Keratinocyte (primary cell): Measurements from ENCODE around the gene PALD1. TPM values are rescaled to one million over a fixed set of nuclear protein-coding genes. Genes with fewer than 3 reads are reported as not detected.

ENCODE experiments used
- DNase-seq: peaks from one replicate; pipeline ENCODE4 v3.0.0-alpha.2; 2011; ENCODE audit warnings: low read depth, missing footprints, low spot score
- FAIRE-seq: peaks from 2 replicates; lab custom pipeline; 2011; peaks lifted over from hg19 to GRCh38; lab: Jason Lieb, UNC
- H2AFZ ChIP-seq: 2 replicates; pipeline ENCODE4 v1.6.0; 2012; ENCODE audit warnings: low read length, control low read depth, inconsistent platforms; ENCODE audit not compliant: control insufficient read depth
- H3K27ac ChIP-seq: 2 replicates; pipeline ENCODE4 v1.5.1; 2011; ENCODE audit warnings: low read length; ENCODE audit not compliant: control insufficient read depth, insufficient read depth
- H3K27me3 ChIP-seq: 3 replicates; pipeline ENCODE4 v1.6.0; 2011; ENCODE audit warnings: low read length; ENCODE audit not compliant: control insufficient read depth, insufficient read depth; ENCODE audit errors: extremely low read depth
- H3K36me3 ChIP-seq, 2 experiments: 2 replicates in 1 of 2; 3 replicates in 1 of 2; pipeline ENCODE4 v1.5.1; 2011; ENCODE audit warnings: low read length in 2 of 2, mild to moderate bottlenecking in 1 of 2; ENCODE audit not compliant: control insufficient read depth in 2 of 2, insufficient read depth in 2 of 2; ENCODE audit errors: extremely low read depth in 1 of 2
- H3K4me1 ChIP-seq: 3 replicates; pipeline ENCODE4 v1.5.1; 2011; ENCODE audit warnings: low read length; ENCODE audit not compliant: control insufficient read depth, insufficient read depth; ENCODE audit errors: extremely low read depth
- H3K4me2 ChIP-seq: 3 replicates; pipeline ENCODE4 v1.6.0; 2011; ENCODE audit warnings: low read depth, low read length; ENCODE audit not compliant: control insufficient read depth, insufficient read depth; ENCODE audit errors: extremely low read depth
- H3K4me3 ChIP-seq, 3 experiments: fragments of 200-600 bp in 1 of 3; sonication (generic) in 1 of 3; 2 replicates in 2 of 3; 3 replicates in 1 of 3; pipeline ENCODE4 v1.5.1; 2011 to 2016; ENCODE audit warnings: low read length in 3 of 3, mild to moderate bottlenecking in 3 of 3, control low read depth in 2 of 3, inconsistent platforms in 1 of 3, low read depth in 1 of 3, mixed read lengths in 1 of 3, mixed run types in 1 of 3, moderate library complexity in 1 of 3; ENCODE audit not compliant: control insufficient read depth in 2 of 3, insufficient read depth in 2 of 3; ENCODE audit errors: extremely low read depth in 1 of 3
- H3K79me2 ChIP-seq: 2 replicates; pipeline ENCODE4 v1.6.0; 2012; ENCODE audit warnings: low read length; ENCODE audit not compliant: control insufficient read depth, insufficient read depth
- H3K9ac ChIP-seq: 3 replicates; pipeline ENCODE4 v1.6.0; 2011; ENCODE audit warnings: low read length; ENCODE audit not compliant: control insufficient read depth, insufficient read depth; ENCODE audit errors: extremely low read depth
- H3K9me1 ChIP-seq: 3 replicates; pipeline ENCODE4 v1.6.0; 2011; ENCODE audit warnings: low read length; ENCODE audit not compliant: control insufficient read depth, insufficient read depth; ENCODE audit errors: extremely low read depth
- H3K9me3 ChIP-seq: 2 replicates; pipeline ENCODE4 v1.5.1; 2012; ENCODE audit warnings: low read depth, low read length; ENCODE audit not compliant: control insufficient read depth
- H4K20me1 ChIP-seq: 3 replicates; pipeline ENCODE4 v1.6.0; 2011; ENCODE audit warnings: low read length; ENCODE audit not compliant: control insufficient read depth, insufficient read depth; ENCODE audit errors: extremely low read depth
- CTCF ChIP-seq, 3 experiments: IDR thresholded peaks in 1 of 3; conservative IDR thresholded peaks in 1 of 3; optimal IDR thresholded peaks in 1 of 3; 2 replicates in 2 of 3; 3 replicates in 1 of 3; pipeline versions ENCODE3 to v1.5.1; 2011; ENCODE audit warnings: low read length in 3 of 3, mild to moderate bottlenecking in 3 of 3, moderate library complexity in 2 of 3, control low read depth in 1 of 3, inconsistent platforms in 1 of 3; ENCODE audit not compliant: insufficient read depth in 2 of 3; ENCODE audit errors: extremely low read depth in 1 of 3
- EZH2 ChIP-seq: IDR thresholded peaks from one replicate; pipeline ENCODE4 v1.6.1; 2012; ENCODE audit warnings: inconsistent platforms, mild to moderate bottlenecking, low read length, moderate library complexity
- dilution Hi-C: fragments of 300-500 bp; cut with MboI; formaldehyde crosslinking; loops from one replicate; pipeline ENCODE4 v1.7.0; 2020; ENCODE audit warnings: low sequenced_read_pairs; ENCODE audit not compliant: extremely low pct_ligation_motif_present
- polyA plus RNA-seq, 5 experiments: library from polyadenylated mRNA; depleted of rRNA in 3 of 5; stranded (reverse) in 3 of 5; stranded (forward) in 1 of 5; unstranded in 1 of 5; fragments of >200 nt; gene quantifications; 1 replicate in 1 of 5; 2 replicates in 3 of 5; 3 replicates in 1 of 5; pipeline versions ENCODE4 v1.2.1 to v1.2.3, GENCODE V29; 2011 to 2012; ENCODE audit warnings: missing spikeins in 2 of 5, low read depth in 1 of 5, low replicate concordance in 1 of 5

Gene PALD1
- polyA plus RNA-seq, 1 donor (not counting 4 experiments of a cell fraction or from before 2014, with no cell fraction given): 0.83 TPM

DNA sequence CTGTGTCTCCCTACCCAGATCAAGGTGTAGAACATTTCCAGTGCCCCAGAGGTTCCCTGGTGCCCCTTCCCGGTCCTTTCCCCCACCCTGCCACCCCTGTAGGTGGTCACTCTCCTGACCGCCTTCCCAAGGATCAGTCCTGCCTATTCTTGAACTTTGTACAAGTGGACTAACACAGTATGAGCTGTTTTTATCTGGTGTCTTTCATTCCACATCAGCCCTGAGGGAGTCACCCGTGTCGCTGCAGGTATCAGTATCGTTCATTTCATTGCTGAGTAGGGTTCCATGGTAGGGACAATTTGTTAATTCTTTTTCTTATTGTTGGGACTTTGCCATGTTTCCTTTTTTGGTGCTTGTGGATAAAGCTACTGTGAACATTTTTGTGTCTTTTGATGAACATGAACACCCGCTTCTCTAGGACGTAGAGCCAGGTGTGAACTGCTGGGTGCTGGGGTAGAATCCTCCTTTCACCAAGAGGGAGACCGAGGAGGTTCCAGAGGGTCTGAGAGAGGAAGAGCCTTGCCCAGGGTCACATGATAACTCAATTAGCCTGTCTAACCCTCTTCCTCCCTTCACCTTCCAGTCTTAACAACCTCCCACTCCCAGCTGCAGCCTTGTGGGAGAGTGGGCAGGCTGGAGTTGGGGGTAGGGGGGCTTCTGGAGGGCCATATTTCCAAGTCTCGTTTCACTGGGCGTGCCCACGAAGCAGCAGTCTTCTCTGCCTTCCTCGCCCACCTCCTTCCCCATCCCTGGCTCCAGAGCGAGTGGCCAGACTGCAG is 18.0 kb downstream of the PALD1 start:
- Histone ChIP-seq H3K36me3 (no peaks in the 10 kb centered on the region), H3K9me3 (no peaks in the 10 kb centered on the region), H3K9me1 (no peaks in the 10 kb centered on the region), H4K20me1 (no peaks in the 10 kb centered on the region), H2AFZ (no peak overlapping the region), H3K79me2 (no peaks in the 10 kb centered on the region), H3K27me3 (no peaks in the 10 kb centered on the region), H3K27ac (no peak overlapping the region), H3K4me3 (no peak overlapping the region), H3K4me2 (no peak overlapping the region), H3K9ac (no peak overlapping the region), H3K4me1 (peaks cover 11% of the 10 kb centered on the region)
- dilution Hi-C loops: no loop called here
- TF ChIP-seq CTCF (optimal IDR thresholded peaks at IDR 0.05 in 1 of 3, IDR thresholded peaks at IDR 0.05 in 1 of 3, conservative IDR thresholded peaks at IDR 0.05 in 1 of 3; ENCODE audit: extremely low read depth in 1 of 3, insufficient read depth in 2 of 3, low read length in 3 of 3): no peak
- no peak for TF ChIP-seq EZH2
- DNase-seq (no peak), FAIRE-seq (no peak)

DNA sequence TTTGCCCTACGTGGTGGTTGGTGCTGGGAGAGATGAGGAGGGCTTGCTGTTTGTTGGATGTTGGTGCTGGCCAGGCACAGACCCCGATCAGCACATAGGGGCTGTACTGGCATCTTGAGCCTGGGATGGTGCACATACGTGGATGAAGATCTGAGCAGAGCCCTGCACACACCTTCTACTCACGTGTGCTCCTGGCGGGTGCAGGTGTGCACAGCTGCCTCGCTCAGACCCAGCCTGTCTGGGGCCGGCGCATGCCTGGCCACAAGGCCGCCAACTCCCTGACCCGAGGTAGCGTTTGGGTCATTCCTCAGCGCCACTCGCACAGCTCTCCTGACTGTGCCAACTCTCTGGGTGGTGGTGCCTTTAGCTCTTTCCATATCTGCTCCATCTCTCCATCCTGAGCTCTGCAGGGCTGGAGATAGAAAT is 18.6 kb downstream of the PALD1 start:
- Histone ChIP-seq H4K20me1 (no peaks in the 10 kb centered on the region), H3K4me2 (no peak overlapping the region), H3K9me3 (no peaks in the 10 kb centered on the region), H3K9ac (no peak overlapping the region), H3K9me1 (no peaks in the 10 kb centered on the region), H3K79me2 (no peaks in the 10 kb centered on the region), H3K27me3 (no peaks in the 10 kb centered on the region), H3K36me3 (no peaks in the 10 kb centered on the region), H3K27ac (no peak overlapping the region), H3K4me3 (no peak overlapping the region), H2AFZ (no peak overlapping the region), H3K4me1 (peaks cover 11% of the 10 kb centered on the region)
- dilution Hi-C loops: no loop called here
- DNase-seq (no peak), FAIRE-seq (no peak)
- TF ChIP-seq EZH2 (no peak), CTCF (optimal IDR thresholded peaks at IDR 0.05 in 1 of 3, IDR thresholded peaks at IDR 0.05 in 1 of 3, conservative IDR thresholded peaks at IDR 0.05 in 1 of 3; ENCODE audit: extremely low read depth in 1 of 3, insufficient read depth in 2 of 3, low read length in 3 of 3) (no peak)
